AG09309 (cell line): ENCODE data around the gene LRRC4B.

Experiments used
- DNase-seq: peaks from one replicate; pipeline ENCODE4 v3.0.0-alpha.2; 2010; ENCODE audit warnings: low read depth
- H3K4me3 ChIP-seq: 2 replicates; pipeline ENCODE4 v1.5.1; 2011; ENCODE audit warnings: mild to moderate bottlenecking, low read depth, low read length, moderate library complexity; ENCODE audit not compliant: control insufficient read depth
- TF ChIP-seq, protein P1 (sequence below): IDR thresholded peaks from 2 replicates; pipeline ENCODE4 v1.5.1; 2011; ENCODE audit warnings: mild to moderate bottlenecking, low read depth, low read length, inconsistent platforms; ENCODE audit not compliant: insufficient read depth, control insufficient read depth; ENCODE audit errors: missing control alignments

Gene LRRC4B

DNA sequence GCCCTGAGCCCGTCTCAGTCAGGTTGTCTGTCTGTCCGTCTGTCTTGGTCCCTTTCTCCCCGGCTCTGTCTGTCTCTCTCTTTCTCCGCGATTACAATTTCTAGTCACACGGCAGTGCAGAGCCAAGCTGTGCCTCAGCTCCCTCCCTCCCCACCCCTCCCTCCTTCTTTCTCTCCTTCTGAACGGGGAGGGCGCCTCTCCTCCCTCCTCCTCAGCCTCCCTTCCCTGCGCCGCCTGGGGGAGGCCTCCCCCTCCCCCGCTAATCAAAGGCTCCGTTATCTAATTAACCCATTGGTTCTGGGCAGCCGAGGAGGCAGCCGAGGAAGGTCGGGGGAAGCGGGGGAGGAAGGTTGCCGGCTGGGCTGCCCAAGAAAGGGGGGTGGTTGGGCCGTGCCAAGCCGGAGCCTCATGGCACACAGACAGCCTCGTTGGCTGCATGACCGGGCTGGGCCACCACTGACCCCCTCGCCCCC, 16.5 kb downstream of the LRRC4B start:
- no peak overlapping the region for H3K4me3 ChIP-seq
- TF ChIP-seq, protein P1, sequence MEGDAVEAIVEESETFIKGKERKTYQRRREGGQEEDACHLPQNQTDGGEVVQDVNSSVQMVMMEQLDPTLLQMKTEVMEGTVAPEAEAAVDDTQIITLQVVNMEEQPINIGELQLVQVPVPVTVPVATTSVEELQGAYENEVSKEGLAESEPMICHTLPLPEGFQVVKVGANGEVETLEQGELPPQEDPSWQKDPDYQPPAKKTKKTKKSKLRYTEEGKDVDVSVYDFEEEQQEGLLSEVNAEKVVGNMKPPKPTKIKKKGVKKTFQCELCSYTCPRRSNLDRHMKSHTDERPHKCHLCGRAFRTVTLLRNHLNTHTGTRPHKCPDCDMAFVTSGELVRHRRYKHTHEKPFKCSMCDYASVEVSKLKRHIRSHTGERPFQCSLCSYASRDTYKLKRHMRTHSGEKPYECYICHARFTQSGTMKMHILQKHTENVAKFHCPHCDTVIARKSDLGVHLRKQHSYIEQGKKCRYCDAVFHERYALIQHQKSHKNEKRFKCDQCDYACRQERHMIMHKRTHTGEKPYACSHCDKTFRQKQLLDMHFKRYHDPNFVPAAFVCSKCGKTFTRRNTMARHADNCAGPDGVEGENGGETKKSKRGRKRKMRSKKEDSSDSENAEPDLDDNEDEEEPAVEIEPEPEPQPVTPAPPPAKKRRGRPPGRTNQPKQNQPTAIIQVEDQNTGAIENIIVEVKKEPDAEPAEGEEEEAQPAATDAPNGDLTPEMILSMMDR: no peak
- DNase-seq: no peak

DNA sequence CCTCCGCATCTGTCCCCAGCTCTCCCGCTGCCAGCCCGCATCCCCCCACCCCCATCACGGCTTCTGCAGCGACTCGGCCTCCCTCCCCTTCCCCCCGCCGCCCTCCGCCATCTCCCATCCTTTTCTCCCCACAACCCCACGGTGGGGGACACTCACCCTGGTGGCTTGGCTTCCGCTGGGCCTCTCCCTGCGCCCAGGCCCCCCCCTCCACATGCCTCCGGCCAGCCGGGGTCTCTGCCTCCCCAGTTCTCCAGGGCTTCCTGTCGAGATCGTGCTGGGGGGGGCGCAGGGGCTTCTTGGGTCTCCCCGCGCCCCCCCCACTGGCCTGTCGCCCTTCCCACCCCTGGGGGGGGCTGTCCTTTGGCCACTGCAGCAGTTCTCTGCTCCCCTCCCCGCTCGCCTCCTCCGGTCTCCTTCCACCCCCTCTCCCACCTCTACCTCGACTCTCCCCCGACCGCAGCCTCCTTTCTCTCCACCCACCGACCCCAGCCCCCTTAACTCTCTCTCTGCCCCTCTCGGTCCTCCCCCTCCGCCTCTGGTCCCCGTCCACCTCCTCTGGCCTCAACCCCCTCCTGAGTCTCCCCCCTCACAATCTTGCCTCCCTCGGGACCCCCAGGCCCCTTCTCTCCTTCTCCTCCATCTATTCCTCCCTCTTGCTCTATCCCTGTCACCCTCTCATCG, 17.1 kb downstream of the LRRC4B start:
- no peak overlapping the region for H3K4me3 ChIP-seq
- TF ChIP-seq, protein P1: no peak
- DNase-seq: no peak

DNA sequence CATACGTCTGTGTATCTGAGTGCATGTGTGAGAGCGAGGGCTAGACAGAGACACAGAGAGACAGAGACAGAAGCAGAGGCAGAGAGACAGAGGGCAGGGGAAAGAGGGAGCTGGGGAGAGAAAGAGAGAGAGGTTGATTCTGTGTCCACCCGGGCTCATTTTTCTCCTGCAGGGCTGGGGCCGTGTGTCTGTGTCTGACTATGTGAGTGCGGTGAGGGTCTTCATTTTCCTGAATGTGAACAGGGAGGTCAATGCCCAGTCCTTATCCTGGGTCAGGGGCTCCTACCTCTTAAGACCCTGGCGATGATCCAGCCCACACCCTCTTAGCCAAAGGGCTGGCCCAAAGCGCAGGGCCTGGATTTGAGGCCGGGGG, 17.7 kb downstream of the LRRC4B start:
- H3K4me3 ChIP-seq: no peak overlapping the region
- TF ChIP-seq, protein P1: no peak
- no peak for DNase-seq

DNA sequence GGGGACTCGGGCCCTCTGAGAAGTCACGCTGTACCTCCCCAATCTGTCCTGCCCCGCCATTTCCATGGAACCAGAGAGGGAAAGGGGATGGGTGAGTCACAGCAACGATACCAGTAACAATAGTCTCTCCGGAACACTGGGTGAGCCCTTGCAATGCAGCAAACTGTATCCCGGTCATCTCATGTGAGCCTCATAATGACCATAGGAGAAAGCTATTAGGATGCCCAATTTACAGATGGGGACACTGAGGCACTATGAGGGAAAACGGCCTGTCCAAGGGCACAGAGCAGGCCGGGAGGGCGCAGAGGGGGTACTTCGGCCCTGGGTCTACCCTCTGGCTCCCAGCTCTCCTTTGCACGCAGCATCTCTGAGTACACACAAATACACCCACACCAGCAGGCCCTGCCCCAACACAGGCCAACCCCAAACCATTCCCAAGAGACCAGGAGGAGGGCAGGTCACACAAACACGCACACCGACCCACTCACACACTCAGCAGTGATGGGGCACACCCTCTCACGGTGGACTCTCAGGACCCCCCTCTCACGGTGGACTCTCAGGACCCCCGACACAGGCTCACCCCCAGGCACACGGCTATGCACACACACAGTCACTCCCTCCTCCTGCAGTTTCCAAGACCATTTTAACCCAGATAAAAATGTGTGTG, 18.2 kb downstream of the LRRC4B start:
- no peak overlapping the region for H3K4me3 ChIP-seq
- TF ChIP-seq, protein P1: no peak
- DNase-seq: no peak

DNA sequence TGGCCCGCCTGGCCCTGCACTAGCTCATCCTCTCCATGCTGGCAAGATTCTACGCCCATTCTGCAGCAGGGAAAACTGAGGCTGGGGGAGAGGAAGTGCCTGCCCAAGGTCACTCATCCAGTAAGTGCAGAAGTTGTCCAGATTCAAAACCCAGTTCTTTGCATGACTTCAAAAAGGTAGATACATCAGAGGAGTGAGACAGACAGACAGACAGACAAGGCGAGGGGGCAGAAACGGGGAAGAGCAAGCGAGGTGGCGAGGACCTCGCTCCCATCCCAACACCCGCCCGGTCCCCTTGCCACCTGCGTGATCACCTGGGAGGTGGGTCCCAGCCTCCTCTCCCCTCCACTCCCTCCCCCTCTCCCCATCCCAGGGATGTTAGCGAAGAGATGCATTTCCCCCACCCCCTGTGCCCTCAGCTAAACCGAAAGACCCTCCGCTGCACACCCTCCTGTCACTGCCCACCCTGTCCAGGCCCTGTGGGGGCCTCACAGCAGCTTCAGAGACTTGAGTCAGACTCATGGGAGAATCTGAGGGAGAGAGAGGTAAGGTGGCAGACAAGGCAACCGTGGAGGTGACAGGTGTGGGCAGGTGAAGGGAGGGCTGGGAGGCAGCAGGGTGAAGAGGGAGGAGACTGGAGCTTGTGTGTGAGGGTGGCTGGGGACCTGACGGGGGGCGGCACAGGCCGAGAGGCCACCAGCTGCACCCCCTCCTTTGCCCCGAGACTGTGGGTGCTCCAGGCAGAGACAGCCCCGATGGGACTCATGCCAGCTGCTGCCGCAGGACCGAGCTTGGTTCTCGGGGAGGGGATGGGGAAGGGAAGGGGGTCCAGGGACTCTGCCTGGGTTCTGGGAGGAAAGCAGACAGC, 18.9 kb downstream of the LRRC4B start:
- no peak for DNase-seq
- TF ChIP-seq, protein P1: no peak
- H3K4me3 ChIP-seq: no peak overlapping the region

DNA sequence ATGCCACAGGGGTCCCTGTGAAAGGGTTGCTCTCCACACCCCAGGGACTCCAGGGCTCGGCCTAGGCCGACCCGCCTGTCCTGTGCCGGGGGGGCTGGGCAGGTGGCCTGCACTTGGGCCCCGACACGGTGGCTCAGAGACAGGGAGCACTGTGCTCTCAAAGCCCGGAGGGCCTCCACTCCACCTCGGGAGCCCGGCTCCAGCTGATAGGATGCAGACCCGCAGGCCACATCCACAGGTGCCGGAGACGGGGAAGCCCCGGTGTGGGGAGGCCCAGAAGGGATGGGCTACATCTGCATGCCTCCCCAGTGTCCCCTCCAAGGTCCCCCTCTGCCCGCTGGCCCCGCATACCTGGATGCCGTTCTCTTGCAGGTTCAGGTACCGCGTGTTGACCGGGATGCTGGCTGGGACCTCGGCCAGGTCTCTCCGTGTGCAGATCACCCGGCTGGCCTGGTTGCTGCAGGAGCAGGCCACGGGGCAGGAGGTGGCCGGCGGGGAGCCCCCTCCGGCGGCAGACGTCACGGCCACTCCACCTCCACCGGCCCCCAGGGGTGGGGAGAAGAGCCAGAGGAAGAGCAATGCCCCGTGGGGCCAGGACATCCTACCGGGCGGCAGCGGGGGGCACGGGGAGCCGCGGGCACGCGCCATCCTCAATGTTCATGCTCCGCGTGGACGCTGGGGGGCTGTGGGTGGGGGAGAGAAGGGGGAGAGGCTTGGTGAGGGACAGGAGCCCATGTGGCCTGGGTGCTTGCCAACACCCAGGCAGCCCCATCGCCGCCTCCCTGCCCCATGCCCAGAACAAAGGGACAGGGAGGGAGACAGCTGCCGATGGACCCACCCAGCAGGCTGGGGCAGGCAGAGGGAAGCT, 19.8 kb downstream of the LRRC4B start:
- no peak overlapping the region for H3K4me3 ChIP-seq
- no peak for DNase-seq
- TF ChIP-seq, protein P1: no peak
